ENCODE results near the gene CAPZA3. TPM values are rescaled to one million over a fixed set of nuclear protein-coding genes. Genes with fewer than 3 reads are reported as not detected.

The CAPZA3 gene
- total and polyA plus RNA-seq, 11 donors = not detected

GRCh38 chr12:18747895-18748294, 10.0 kb downstream of the CAPZA3 start:
- no peaks in the 10 kb centered on the region for H3K27me3 ChIP-seq
- TF ChIP-seq, protein P1, sequence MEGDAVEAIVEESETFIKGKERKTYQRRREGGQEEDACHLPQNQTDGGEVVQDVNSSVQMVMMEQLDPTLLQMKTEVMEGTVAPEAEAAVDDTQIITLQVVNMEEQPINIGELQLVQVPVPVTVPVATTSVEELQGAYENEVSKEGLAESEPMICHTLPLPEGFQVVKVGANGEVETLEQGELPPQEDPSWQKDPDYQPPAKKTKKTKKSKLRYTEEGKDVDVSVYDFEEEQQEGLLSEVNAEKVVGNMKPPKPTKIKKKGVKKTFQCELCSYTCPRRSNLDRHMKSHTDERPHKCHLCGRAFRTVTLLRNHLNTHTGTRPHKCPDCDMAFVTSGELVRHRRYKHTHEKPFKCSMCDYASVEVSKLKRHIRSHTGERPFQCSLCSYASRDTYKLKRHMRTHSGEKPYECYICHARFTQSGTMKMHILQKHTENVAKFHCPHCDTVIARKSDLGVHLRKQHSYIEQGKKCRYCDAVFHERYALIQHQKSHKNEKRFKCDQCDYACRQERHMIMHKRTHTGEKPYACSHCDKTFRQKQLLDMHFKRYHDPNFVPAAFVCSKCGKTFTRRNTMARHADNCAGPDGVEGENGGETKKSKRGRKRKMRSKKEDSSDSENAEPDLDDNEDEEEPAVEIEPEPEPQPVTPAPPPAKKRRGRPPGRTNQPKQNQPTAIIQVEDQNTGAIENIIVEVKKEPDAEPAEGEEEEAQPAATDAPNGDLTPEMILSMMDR (IDR thresholded peaks at IDR 0.05) = no peak
- no peak for TF ChIP-seq POLR2A (IDR thresholded peaks at IDR 0.05)
- ATAC-seq (peak in 1 of 4 donors; percentile 52), DNase-seq (no peak)
- H3K4me3 ChIP-seq = no peak overlapping the region
- WGBS, 4 donors = 46 to 60% (median 53%) methylated on average over 1 of the region's 1 CpG
- H3K36me3 ChIP-seq = no peaks in the 10 kb centered on the region
- H3K9me3 ChIP-seq = no peaks in the 10 kb centered on the region
- peak overlapping the region in 7 of 12 donors; percentile 6 to 53 (median 19) for H3K27ac ChIP-seq
- peaks cover 2 to 45% (median 18%) of the 10 kb centered on the region in 12 donors for H3K4me1 ChIP-seq
- intact Hi-C loops (cut with DNase I) = no loop called here

DNA sequence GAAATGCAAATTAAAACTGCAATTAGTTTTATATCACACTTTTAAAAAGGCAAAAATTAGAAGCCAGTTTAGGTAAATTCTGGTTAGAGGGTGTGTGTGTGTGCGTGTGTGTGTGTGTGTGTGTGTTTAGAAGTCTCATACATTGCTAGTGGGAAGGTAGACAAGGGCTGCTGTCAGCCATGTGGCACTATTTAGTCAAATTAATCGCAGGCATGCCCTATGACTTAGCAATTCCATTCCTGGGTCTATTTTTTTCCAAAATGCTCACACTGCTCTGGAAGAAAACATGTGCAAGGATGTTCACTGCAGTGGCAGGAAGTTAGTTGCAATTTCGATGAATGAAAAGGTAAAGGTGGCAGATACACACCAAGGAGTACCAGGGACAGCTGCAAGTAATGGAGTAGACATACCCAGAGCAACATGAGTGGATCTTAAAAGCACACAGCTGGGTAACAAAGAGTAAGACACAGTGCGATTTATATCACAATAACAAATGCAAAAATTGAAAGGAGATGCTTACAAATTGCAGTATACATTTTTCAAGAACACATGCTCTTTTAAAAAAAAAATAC, 11.6 kb downstream of the CAPZA3 start:
- intact Hi-C loops (cut with DNase I) = no loop called here
- ATAC-seq = no peak
- no peaks in the 10 kb centered on the region for H3K36me3 ChIP-seq
- H3K27me3 ChIP-seq = no peaks in the 10 kb centered on the region
- H3K27ac ChIP-seq = peak overlapping the region in 5 of 12 donors; percentile 15 to 59 (median 48)
- H3K9me3 ChIP-seq = no peaks in the 10 kb centered on the region
- DNase-seq = no peak
- WGBS, 4 donors = 75 to 84% (median 77%) methylated on average over 4 of the region's 4 CpGs
- no peak overlapping the region for H3K4me3 ChIP-seq
- peaks cover 3 to 56% (median 21%) of the 10 kb centered on the region in 12 donors for H3K4me1 ChIP-seq
- no peak for TF ChIP-seq POLR2A (IDR thresholded peaks at IDR 0.05)
- TF ChIP-seq, protein P1 (IDR thresholded peaks at IDR 0.05) = no peak

- Histone ChIP-seq H3K36me3 (no peaks in the 10 kb centered on the region), H3K27me3 (no peaks in the 10 kb centered on the region), H3K4me1 (peaks cover 3 to 60% (median 21%) of the 10 kb centered on the region in 12 donors), H3K9me3 (no peaks in the 10 kb centered on the region), H3K4me3 (no peak overlapping the region), H3K27ac (peak overlapping the region in 6 of 12 donors; percentile 14 to 59 (median 48))
- DNase-seq = no peak
- peak in 2 of 4 donors; percentile 37 to 66 for ATAC-seq
- WGBS, 4 donors = 42 to 74% (median 63%) methylated on average over 1 of the region's 1 CpG
- no peak for TF ChIP-seq POLR2A (IDR thresholded peaks at IDR 0.05)
- TF ChIP-seq, protein P1 (IDR thresholded peaks at IDR 0.05) = no peak
- intact Hi-C loops (cut with DNase I) = loop anchor here in 4 of 10 donors (5.0 to 10.0 kb wide), 5 partner anchors 285 to 437 kb away; no protein-coding TSS in a partner anchor
Measured at GRCh38 chr12:18750085-18750484, 12.2 kb downstream of the CAPZA3 start.

GRCh38 chr12:18751866-18752265, 13.9 kb downstream of the CAPZA3 start:
- no peaks in the 10 kb centered on the region for H3K27me3 ChIP-seq
- TF ChIP-seq POLR2A (IDR thresholded peaks at IDR 0.05) = no peak
- TF ChIP-seq, protein P1 (IDR thresholded peaks at IDR 0.05) = no peak
- no peaks in the 10 kb centered on the region for H3K9me3 ChIP-seq
- ATAC-seq (no peak), DNase-seq (no peak)
- no peak overlapping the region for H3K4me3 ChIP-seq
- H3K36me3 ChIP-seq = no peaks in the 10 kb centered on the region
- peaks cover 3 to 60% (median 21%) of the 10 kb centered on the region in 12 donors for H3K4me1 ChIP-seq
- WGBS, 4 donors = 32 to 45% (median 39%) methylated on average over 2 of the region's 2 CpGs
- peak overlapping the region in 10 of 12 donors; percentile 0 to 95 (median 80) for H3K27ac ChIP-seq
- intact Hi-C loops (cut with DNase I) = loop anchor here in 4 of 10 donors (5.0 to 10.0 kb wide), 5 partner anchors 283 to 435 kb away; no protein-coding TSS in a partner anchor

All from heart left ventricle (tissue), 16 donors.